WTC11 (cell line): ENCODE results near the gene DCAF10. TPM values are rescaled to one million over a fixed set of nuclear protein-coding genes. Genes with fewer than 3 reads are reported as not detected.

Source experiments
- ATAC-seq: fragments of 200-7000 bp; cut with Tn5 transposase; 2 replicates; pipeline ENCODE4 v1.10.0; 2021; ENCODE audit warnings: mild to moderate bottlenecking, moderate library complexity
- CTCF ChIA-PET: fragments of 300-600 bp; sonication (Branson Sonifier 250); formaldehyde crosslinking; loops from one replicate; lab custom pipeline; 2021; ENCODE audit warnings: antibody characterized with exemption; lab: Charles Lee
- POLR2A ChIA-PET: fragments of 350-600 bp; sonication (Branson Sonifier 250); formaldehyde crosslinking; loops from one replicate; lab custom pipeline; 2021; ENCODE audit warnings: antibody characterized with exemption; lab: Charles Lee
- DNase-seq: peaks from one replicate; pipeline ENCODE4 v3.0.0; 2021; ENCODE audit warnings: low spot score
- H3K27ac Mint-ChIP-seq: 2 replicates; pipeline ENCODE4 v1.8.0; 2021; ENCODE audit warnings: mixed read lengths
- H3K27me3 Mint-ChIP-seq: 2 replicates; pipeline ENCODE4 v1.8.0; 2021; ENCODE audit warnings: low read depth, mild to moderate bottlenecking, moderate library complexity, mixed read lengths
- H3K36me3 Mint-ChIP-seq: 2 replicates; pipeline ENCODE4 v1.8.0; 2021; ENCODE audit warnings: mixed read lengths
- H3K4me1 Mint-ChIP-seq: 2 replicates; pipeline ENCODE4 v1.8.0; 2022; ENCODE audit warnings: mixed read lengths
- H3K4me3 Mint-ChIP-seq: 2 replicates; pipeline ENCODE4 v1.8.0; 2021; ENCODE audit warnings: mild to moderate bottlenecking, moderate library complexity, mixed read lengths
- H3K9me3 Mint-ChIP-seq: 2 replicates; pipeline ENCODE4 v1.8.0; 2021; ENCODE audit warnings: mixed read lengths
- ATF1 ChIP-seq: sonication (generic); formaldehyde crosslinking; IDR thresholded peaks from 2 replicates; pipeline ENCODE4 v1.8.1; 2023; ENCODE audit warnings: mild to moderate bottlenecking, moderate library complexity, missing genetic modification reagents
- CBFB ChIP-seq: sonication (generic); formaldehyde crosslinking; IDR thresholded peaks from 2 replicates; pipeline ENCODE4 v1.8.1; 2022; ENCODE audit warnings: mild to moderate bottlenecking, low read depth, missing genetic modification reagents
- CREM ChIP-seq: sonication (generic); formaldehyde crosslinking; IDR thresholded peaks from 2 replicates; pipeline ENCODE4 v1.8.1; 2022; ENCODE audit warnings: mild to moderate bottlenecking, missing genetic modification reagents, moderate library complexity
- CTCF ChIP-seq: fragments of 200-600 bp; IDR thresholded peaks from 2 replicates; pipeline ENCODE4 v1.8.0; 2022; ENCODE audit warnings: antibody characterized with exemption
- FOXP1 ChIP-seq: sonication (generic); formaldehyde crosslinking; IDR thresholded peaks from 2 replicates; pipeline ENCODE4 v1.8.0; 2022; ENCODE audit warnings: missing genetic modification reagents, mild to moderate bottlenecking, moderate library complexity, borderline replicate concordance
- NR1H2 ChIP-seq: sonication (generic); formaldehyde crosslinking; IDR thresholded peaks from 2 replicates; pipeline ENCODE4 v1.9.0; 2021; ENCODE audit warnings: mild to moderate bottlenecking, moderate library complexity, missing genetic modification reagents
- SMAD4 ChIP-seq: sonication (generic); formaldehyde crosslinking; IDR thresholded peaks from 2 replicates; pipeline ENCODE4 v1.8.0; 2022; ENCODE audit warnings: mild to moderate bottlenecking, missing genetic modification reagents
- ZMAT4 ChIP-seq: fragments of 250-450 bp; sonication (Bioruptor Pico); IDR thresholded peaks from 2 replicates; pipeline ENCODE4 v1.9.0; 2021; ENCODE audit warnings: mild to moderate bottlenecking
- ZNF263 ChIP-seq: sonication (generic); formaldehyde crosslinking; IDR thresholded peaks from 2 replicates; pipeline ENCODE4 v1.8.1; 2022; ENCODE audit warnings: low read depth, mild to moderate bottlenecking, moderate library complexity, missing genetic modification reagents
- ZNF425 ChIP-seq: fragments of 250-450 bp; sonication (Bioruptor Pico); conservative IDR thresholded peaks from 2 replicates; pipeline ENCODE4 v1.9.0; 2021; ENCODE audit warnings: mild to moderate bottlenecking
- ZNF532 ChIP-seq: fragments of 250-450 bp; sonication (Bioruptor Pico); IDR thresholded peaks from 2 replicates; pipeline ENCODE4 v1.9.0; 2021; ENCODE audit warnings: mild to moderate bottlenecking, borderline replicate concordance
- total RNA-seq: library from RNA; stranded (reverse); gene quantifications from 3 replicates; pipeline ENCODE4 v1.2.3, GENCODE V29; 2021
- TF ChIP-seq, protein P1 (sequence below): sonication (generic); formaldehyde crosslinking; IDR thresholded peaks from 2 replicates; pipeline ENCODE4 v1.8.0; 2022; ENCODE audit warnings: mild to moderate bottlenecking, missing genetic modification reagents
- TF ChIP-seq, protein P2 (sequence below): sonication (generic); formaldehyde crosslinking; conservative IDR thresholded peaks from 2 replicates; pipeline ENCODE4 v1.8.1; 2022; ENCODE audit warnings: mild to moderate bottlenecking, missing genetic modification reagents

Gene DCAF10
- total RNA-seq, 1 experiment from 2014 or later: 11.7 TPM

DNA sequence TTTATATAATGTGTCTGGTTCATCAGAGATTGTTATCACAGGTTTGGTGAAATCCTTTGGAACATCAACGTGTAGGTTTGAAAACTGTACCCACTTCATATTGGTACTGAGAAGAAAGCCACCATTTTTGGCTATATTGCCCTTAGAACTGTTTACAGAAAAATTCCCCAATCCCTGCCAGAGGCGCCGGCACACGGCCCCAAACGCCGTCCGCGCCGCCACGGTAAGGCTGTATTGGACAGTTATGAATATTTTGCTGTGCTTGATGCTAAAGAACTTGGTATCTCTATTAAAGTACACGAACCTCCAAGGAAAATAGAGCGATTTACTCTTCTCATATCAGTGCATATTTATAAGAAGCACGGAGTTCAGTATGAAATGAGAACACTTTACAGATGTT, 35.2 kb downstream of the DCAF10 start (continued):
- TF ChIP-seq, protein P1, sequence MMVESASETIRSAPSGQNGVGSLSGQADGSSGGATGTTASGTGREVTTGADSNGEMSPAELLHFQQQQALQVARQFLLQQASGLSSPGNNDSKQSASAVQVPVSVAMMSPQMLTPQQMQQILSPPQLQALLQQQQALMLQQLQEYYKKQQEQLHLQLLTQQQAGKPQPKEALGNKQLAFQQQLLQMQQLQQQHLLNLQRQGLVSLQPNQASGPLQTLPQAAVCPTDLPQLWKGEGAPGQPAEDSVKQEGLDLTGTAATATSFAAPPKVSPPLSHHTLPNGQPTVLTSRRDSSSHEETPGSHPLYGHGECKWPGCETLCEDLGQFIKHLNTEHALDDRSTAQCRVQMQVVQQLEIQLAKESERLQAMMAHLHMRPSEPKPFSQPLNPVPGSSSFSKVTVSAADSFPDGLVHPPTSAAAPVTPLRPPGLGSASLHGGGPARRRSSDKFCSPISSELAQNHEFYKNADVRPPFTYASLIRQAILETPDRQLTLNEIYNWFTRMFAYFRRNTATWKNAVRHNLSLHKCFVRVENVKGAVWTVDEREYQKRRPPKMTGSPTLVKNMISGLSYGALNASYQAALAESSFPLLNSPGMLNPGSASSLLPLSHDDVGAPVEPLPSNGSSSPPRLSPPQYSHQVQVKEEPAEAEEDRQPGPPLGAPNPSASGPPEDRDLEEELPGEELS: no peak
- TF ChIP-seq, protein P2, sequence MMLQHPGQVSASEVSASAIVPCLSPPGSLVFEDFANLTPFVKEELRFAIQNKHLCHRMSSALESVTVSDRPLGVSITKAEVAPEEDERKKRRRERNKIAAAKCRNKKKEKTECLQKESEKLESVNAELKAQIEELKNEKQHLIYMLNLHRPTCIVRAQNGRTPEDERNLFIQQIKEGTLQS (CRISPR knock-in tag): no peak
- no peak for TF ChIP-seq ZNF532 (CRISPR knock-in tag)
- no peak for TF ChIP-seq SMAD4 (CRISPR knock-in tag)
- no peak for TF ChIP-seq ATF1
- TF ChIP-seq ZNF425 (CRISPR knock-in tag): no peak
- no peak for TF ChIP-seq ZMAT4 (CRISPR knock-in tag)
- no peak for TF ChIP-seq NR1H2 (CRISPR knock-in tag)
- no peak for TF ChIP-seq CBFB (CRISPR knock-in tag)
- no peak for TF ChIP-seq ZNF263 (CRISPR knock-in tag)
- no peak for TF ChIP-seq CTCF
- TF ChIP-seq, all 79 proteins: peak for 0

DNA sequence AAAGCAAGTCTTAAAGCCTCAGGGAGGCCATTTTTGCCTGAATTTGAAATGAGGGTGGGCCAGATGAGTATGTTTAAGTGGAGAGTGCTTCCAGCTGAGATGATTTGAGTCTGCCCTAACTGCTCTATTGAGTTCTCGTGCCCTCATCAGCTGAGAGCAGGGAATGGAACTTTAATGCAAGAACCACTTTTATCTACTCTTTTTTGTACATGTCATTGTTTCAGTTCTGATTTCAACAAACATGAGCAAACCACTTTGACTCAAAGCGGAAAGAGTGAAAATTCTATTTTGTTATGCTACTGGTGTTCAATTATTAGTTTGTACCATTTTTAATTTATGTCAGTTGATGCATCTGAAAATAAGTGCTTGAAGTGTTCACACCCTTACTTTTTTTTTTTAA, 35.8 kb downstream of the DCAF10 start:
- no peak for TF ChIP-seq FOXP1 (CRISPR knock-in tag)
- no peak for TF ChIP-seq CREM (CRISPR knock-in tag)
- TF ChIP-seq, all 79 proteins: peak for 0
- no peak for DNase-seq
- Mint-ChIP-seq H3K27me3 (no peaks in the 10 kb centered on the region), H3K4me1 (no peaks in the 10 kb centered on the region; the same call in 1 of the 2 replicates), H3K36me3 (no peaks in the 10 kb centered on the region), H3K9me3 (no peaks in the 10 kb centered on the region), H3K4me3 (no peak overlapping the region), H3K27ac (no peak overlapping the region)
- no peak for ATAC-seq
- ChIA-PET CTCF (no interaction called here), POLR2A (no interaction called here)
